PC-3 (cell line): Measurements from ENCODE around the gene CSTF3. TPM values are rescaled to one million over a fixed set of nuclear protein-coding genes. Genes with fewer than 3 reads are reported as not detected.

Experiments
- ATAC-seq: fragments of 200-7000 bp; cut with Tn5 transposase; 2 replicates; pipeline ENCODE4 v1.9.1; 2020; ENCODE audit warnings: mild to moderate bottlenecking, moderate library complexity
- BruUV-seq: library from RNA; stranded (reverse); fragments of 400-500 nt; replicated peaks from 2 replicates; lab custom pipeline; 2021; lab: Mats Ljungman, UMichigan
- CTCF ChIA-PET: fragments of 300-600 bp; sonication (Branson Sonifier 250); formaldehyde crosslinking; loops from one replicate; lab custom pipeline; 2022; ENCODE audit warnings: antibody characterized with exemption; lab: Charles Lee
- POLR2A ChIA-PET: fragments of 300-600 bp; sonication (Branson Sonifier 250); formaldehyde crosslinking; loops from one replicate; lab custom pipeline; 2022; ENCODE audit warnings: antibody characterized with exemption; ENCODE audit not compliant: unreplicated experiment; lab: Charles Lee
- DNase-seq: peaks from one replicate; pipeline ENCODE4 v3.0.0-alpha.2; 2015
- H2AFZ ChIP-seq: fragments of 300-600 bp; sonication (generic); 2 replicates; pipeline ENCODE4 v1.6.0; 2016; ENCODE audit warnings: antibody characterized with exemption, low read length
- H3F3A ChIP-seq: fragments of 300-600 bp; sonication (generic); one replicate; pipeline ENCODE4 v1.6.0; 2017; ENCODE audit warnings: antibody characterized with exemption, low read length, control low read depth, mild to moderate bottlenecking; ENCODE audit not compliant: unreplicated experiment
- H3K27ac ChIP-seq: fragments of 300-600 bp; sonication (generic); 2 replicates; pipeline ENCODE4 v1.5.1; 2016; ENCODE audit warnings: mild to moderate bottlenecking, low read length
- H3K27me3 ChIP-seq: fragments of 300-600 bp; sonication (generic); 2 replicates; pipeline ENCODE4 v1.6.1; 2016; ENCODE audit warnings: low read length, mixed read lengths
- H3K36me3 ChIP-seq: fragments of 300-600 bp; sonication (generic); 2 replicates; pipeline ENCODE4 v1.6.1; 2016; ENCODE audit warnings: low read depth, mixed run types, low read length, mixed read lengths
- H3K4me1 ChIP-seq: fragments of 300-600 bp; sonication (generic); 2 replicates; pipeline ENCODE4 v1.5.1; 2016; ENCODE audit warnings: low read length; ENCODE audit not compliant: insufficient read depth
- H3K4me2 ChIP-seq: fragments of 300-600 bp; sonication (generic); 2 replicates; pipeline ENCODE4 v1.6.0; 2016; ENCODE audit warnings: low read length
- H3K4me3 ChIP-seq: fragments of 300-600 bp; sonication (generic); 2 replicates; pipeline ENCODE4 v1.5.1; 2016; ENCODE audit warnings: mild to moderate bottlenecking, low read length, mixed read lengths
- H3K79me2 ChIP-seq: fragments of 300-600 bp; sonication (generic); 2 replicates; pipeline ENCODE4 v1.6.1; 2017; ENCODE audit warnings: low read length, mixed read lengths
- H3K9ac ChIP-seq: fragments of 300-600 bp; sonication (generic); 2 replicates; pipeline ENCODE4 v1.6.0; 2016; ENCODE audit warnings: mild to moderate bottlenecking, low read length
- H3K9me2 ChIP-seq: fragments of 300-600 bp; sonication (generic); replicated peaks from 2 replicates; pipeline ENCODE4 v1.6.1; 2016; ENCODE audit warnings: mixed run types, low read length, mixed read lengths
- H3K9me3 ChIP-seq: fragments of 300-600 bp; sonication (generic); 2 replicates; pipeline ENCODE4 v1.6.1; 2016; ENCODE audit warnings: low read length, mixed read lengths
- H4K20me1 ChIP-seq: fragments of 300-600 bp; sonication (generic); 2 replicates; pipeline ENCODE4 v1.6.1; 2016; ENCODE audit warnings: low read length, mixed read lengths
- CTCF ChIP-seq: fragments of 300-600 bp; sonication (generic); conservative IDR thresholded peaks from 2 replicates; pipeline ENCODE4 v1.5.1; 2017; ENCODE audit warnings: antibody characterized with exemption, low read depth, mild to moderate bottlenecking, low read length
- EZH2 ChIP-seq: fragments of 300-600 bp; sonication (generic); IDR thresholded peaks from one replicate; pipeline ENCODE4 v1.6.1; 2017; ENCODE audit warnings: antibody characterized with exemption, mild to moderate bottlenecking, low read length; ENCODE audit not compliant: unreplicated experiment
- EZH2phosphoT487 ChIP-seq: fragments of 300-600 bp; sonication (generic); IDR thresholded peaks from 2 replicates; pipeline ENCODE4 v1.6.1; 2018; ENCODE audit warnings: mild to moderate bottlenecking, antibody characterized with exemption, low read length, borderline replicate concordance
- intact Hi-C: fragments of 100-400 bp; cut with micrococcal nuclease; formaldehyde crosslinking; loops from 2 replicates; pipeline ENCODE4 v1.9.0; 2023
- total RNA-seq: library from RNA; depleted of rRNA; stranded (reverse); fragments of >200 nt; gene quantifications from 2 replicates; pipeline ENCODE4 v1.2.3, GENCODE V29; 2014

The CSTF3 gene
- total RNA-seq, 1 experiment from 2014 or later, result 30.0 TPM

- no peak overlapping the region for H3K4me2 ChIP-seq
- no peaks in the 10 kb centered on the region for H3K9me2 ChIP-seq
- DNase-seq (no peak), ATAC-seq (no peak)
- BruUV-seq, result no TSS peak
- H2AFZ ChIP-seq, result no peak overlapping the region
- H4K20me1 ChIP-seq, result no peaks in the 10 kb centered on the region
- no peaks in the 10 kb centered on the region for H3K27me3 ChIP-seq
- intact Hi-C loops, result no loop called here
- H3K4me3 ChIP-seq, result no peak overlapping the region
- no peaks in the 10 kb centered on the region for H3F3A ChIP-seq
- no peaks in the 10 kb centered on the region for H3K4me1 ChIP-seq
- TF ChIP-seq EZH2, result no peak
- no peak for TF ChIP-seq EZH2phosphoT487
- no peak for TF ChIP-seq CTCF
- POLR2A ChIA-PET, result no interaction called here
- CTCF ChIA-PET, result interaction anchor here (0.7 kb wide), 1 partner anchor 802 kb away, joined by 6 read pairs; no protein-coding TSS in a partner anchor
- H3K9me3 ChIP-seq, result no peaks in the 10 kb centered on the region
- no peaks in the 10 kb centered on the region for H3K36me3 ChIP-seq
- no peak overlapping the region for H3K9ac ChIP-seq
- H3K27ac ChIP-seq, result no peak overlapping the region
- no peaks in the 10 kb centered on the region for H3K79me2 ChIP-seq
Observed at GRCh38 chr11:33194455-33194854, 33.2 kb upstream of the CSTF3 start.

GRCh38 chr11:33191467-33191866, 30.2 kb upstream of the CSTF3 start:
- Histone ChIP-seq H2AFZ (no peak overlapping the region), H3K9ac (no peak overlapping the region), H3K27ac (no peak overlapping the region), H3K9me2 (no peaks in the 10 kb centered on the region), H4K20me1 (no peaks in the 10 kb centered on the region), H3K36me3 (no peaks in the 10 kb centered on the region), H3K79me2 (no peaks in the 10 kb centered on the region), H3K4me1 (no peaks in the 10 kb centered on the region), H3K4me3 (no peak overlapping the region), H3K27me3 (no peaks in the 10 kb centered on the region), H3K4me2 (no peak overlapping the region), H3K9me3 (no peaks in the 10 kb centered on the region), H3F3A (no peaks in the 10 kb centered on the region)
- CTCF ChIA-PET, result no interaction called here
- TF ChIP-seq EZH2 (no peak), EZH2phosphoT487 (no peak), CTCF (no peak)
- ATAC-seq (no peak), DNase-seq (no peak)
- POLR2A ChIA-PET, result no interaction called here
- intact Hi-C loops, result no loop called here
- BruUV-seq, result no TSS peak

- intact Hi-C loops, result no loop called here
- no peak for ATAC-seq
- POLR2A ChIA-PET, result no interaction called here
- Histone ChIP-seq H3K9ac (no peak overlapping the region), H3K27me3 (no peaks in the 10 kb centered on the region), H3K4me2 (no peak overlapping the region), H4K20me1 (no peaks in the 10 kb centered on the region), H3K4me1 (no peaks in the 10 kb centered on the region), H2AFZ (no peak overlapping the region), H3K36me3 (no peaks in the 10 kb centered on the region), H3K4me3 (no peak overlapping the region), H3K9me2 (no peaks in the 10 kb centered on the region), H3K79me2 (no peaks in the 10 kb centered on the region), H3K9me3 (no peaks in the 10 kb centered on the region), H3K27ac (no peak overlapping the region), H3F3A (no peaks in the 10 kb centered on the region)
- no TSS peak for BruUV-seq
- TF ChIP-seq EZH2 (no peak), CTCF (no peak), EZH2phosphoT487 (no peak)
- DNase-seq, result no peak
- CTCF ChIA-PET, result no interaction called here
Observed at GRCh38 chr11:33187998-33188722, 26.9 kb upstream of the CSTF3 start.
